Hepatocyte (in vitro differentiated cells): Measurements from ENCODE around the gene UBE2I.

Experiments
- EZH2 ChIP-seq: fragments of 200-600 bp; sonication (generic); IDR thresholded peaks from 2 replicates; pipeline ENCODE4 v1.6.1; 2016; ENCODE audit warnings: antibody characterized with exemption, mild to moderate bottlenecking, borderline replicate concordance
- TF ChIP-seq, protein P1 (sequence below): fragments of 200-600 bp; sonication (generic); IDR thresholded peaks from 2 replicates; pipeline ENCODE4 v1.5.1; 2016; ENCODE audit warnings: antibody characterized with exemption, mild to moderate bottlenecking; ENCODE audit not compliant: poor library complexity

DNA sequence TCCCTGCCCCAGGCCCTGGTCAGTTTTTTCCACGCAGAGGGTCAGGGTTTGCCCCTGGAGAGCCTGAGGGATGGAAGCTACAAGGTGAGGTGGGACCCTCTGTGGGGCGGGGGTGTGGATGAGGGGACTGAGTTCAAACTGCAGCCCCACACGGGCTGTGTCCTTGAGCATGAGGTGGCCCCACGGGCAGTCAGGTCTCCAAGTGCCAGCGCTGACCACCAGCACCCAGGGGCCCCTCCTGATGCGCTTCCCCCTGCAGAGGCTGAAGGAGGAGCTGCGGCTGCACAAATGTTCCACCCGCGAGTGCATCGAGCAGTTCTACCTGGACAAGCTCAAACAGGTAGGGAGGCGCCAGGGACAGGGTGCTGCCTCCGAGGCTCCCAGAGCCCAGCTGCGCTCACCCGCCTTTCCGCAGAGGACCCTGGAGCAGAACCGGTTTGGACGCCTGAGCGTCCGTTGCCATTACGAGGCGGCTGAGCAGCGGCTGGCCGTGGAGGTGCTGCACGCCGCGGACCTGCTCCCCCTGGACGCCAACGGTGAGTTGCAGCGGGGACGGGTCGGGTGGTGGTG is 37.9 kb downstream of the UBE2I start:
- TF ChIP-seq, protein P1, sequence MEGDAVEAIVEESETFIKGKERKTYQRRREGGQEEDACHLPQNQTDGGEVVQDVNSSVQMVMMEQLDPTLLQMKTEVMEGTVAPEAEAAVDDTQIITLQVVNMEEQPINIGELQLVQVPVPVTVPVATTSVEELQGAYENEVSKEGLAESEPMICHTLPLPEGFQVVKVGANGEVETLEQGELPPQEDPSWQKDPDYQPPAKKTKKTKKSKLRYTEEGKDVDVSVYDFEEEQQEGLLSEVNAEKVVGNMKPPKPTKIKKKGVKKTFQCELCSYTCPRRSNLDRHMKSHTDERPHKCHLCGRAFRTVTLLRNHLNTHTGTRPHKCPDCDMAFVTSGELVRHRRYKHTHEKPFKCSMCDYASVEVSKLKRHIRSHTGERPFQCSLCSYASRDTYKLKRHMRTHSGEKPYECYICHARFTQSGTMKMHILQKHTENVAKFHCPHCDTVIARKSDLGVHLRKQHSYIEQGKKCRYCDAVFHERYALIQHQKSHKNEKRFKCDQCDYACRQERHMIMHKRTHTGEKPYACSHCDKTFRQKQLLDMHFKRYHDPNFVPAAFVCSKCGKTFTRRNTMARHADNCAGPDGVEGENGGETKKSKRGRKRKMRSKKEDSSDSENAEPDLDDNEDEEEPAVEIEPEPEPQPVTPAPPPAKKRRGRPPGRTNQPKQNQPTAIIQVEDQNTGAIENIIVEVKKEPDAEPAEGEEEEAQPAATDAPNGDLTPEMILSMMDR: no peak
- TF ChIP-seq EZH2: no peak
